ENCODE data around the gene TAF1L.
"Not testable (repeated sequence)": the region's sequence is repeated elsewhere in the genome, so short reads cannot be mapped to it uniquely, and the experiment has no call there.

- TF ChIP-seq, protein P1, sequence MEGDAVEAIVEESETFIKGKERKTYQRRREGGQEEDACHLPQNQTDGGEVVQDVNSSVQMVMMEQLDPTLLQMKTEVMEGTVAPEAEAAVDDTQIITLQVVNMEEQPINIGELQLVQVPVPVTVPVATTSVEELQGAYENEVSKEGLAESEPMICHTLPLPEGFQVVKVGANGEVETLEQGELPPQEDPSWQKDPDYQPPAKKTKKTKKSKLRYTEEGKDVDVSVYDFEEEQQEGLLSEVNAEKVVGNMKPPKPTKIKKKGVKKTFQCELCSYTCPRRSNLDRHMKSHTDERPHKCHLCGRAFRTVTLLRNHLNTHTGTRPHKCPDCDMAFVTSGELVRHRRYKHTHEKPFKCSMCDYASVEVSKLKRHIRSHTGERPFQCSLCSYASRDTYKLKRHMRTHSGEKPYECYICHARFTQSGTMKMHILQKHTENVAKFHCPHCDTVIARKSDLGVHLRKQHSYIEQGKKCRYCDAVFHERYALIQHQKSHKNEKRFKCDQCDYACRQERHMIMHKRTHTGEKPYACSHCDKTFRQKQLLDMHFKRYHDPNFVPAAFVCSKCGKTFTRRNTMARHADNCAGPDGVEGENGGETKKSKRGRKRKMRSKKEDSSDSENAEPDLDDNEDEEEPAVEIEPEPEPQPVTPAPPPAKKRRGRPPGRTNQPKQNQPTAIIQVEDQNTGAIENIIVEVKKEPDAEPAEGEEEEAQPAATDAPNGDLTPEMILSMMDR (IDR thresholded peaks at IDR 0.05) = not testable (repeated sequence)
- not testable (repeated sequence) for TF ChIP-seq POLR2A (IDR thresholded peaks at IDR 0.05)
Observed at GRCh38 chr9:32599021-32599420, 36.4 kb downstream of the TAF1L start.
